ENCODE measurements around the gene NRXN3. TPM values are rescaled to one million over a fixed set of nuclear protein-coding genes. Genes with fewer than 3 reads are reported as not detected.

The NRXN3 gene
- polyA plus RNA-seq, 1 donor (not counting 4 experiments of a cell fraction or from before 2014, with no cell fraction given) = 0.89 TPM

DNA sequence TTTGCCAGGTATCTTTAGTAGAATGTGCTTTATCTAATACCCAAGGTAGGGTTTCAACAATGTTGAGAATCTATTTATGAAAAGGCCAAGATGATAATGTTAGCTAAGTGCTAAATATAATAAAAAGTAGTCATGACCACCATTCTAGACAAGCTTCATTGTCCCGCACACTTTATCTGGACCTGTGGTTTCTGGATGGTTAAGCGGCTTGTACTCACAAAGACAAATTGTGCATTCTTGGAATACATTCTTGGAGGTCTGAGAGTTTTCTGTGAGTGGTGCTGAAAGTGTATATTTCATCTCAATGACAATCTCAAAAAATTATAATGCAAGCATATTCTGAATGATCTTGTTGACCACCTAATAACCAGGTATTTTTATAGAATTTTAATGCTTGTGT lies 1394.2 kb downstream of the NRXN3 start:
- no peaks in the 10 kb centered on the region for H3K27me3 ChIP-seq (ENCODE audit: control insufficient read depth, extremely low read depth, insufficient read depth, low read length)
- no peak overlapping the region for H2AFZ ChIP-seq (ENCODE audit: control insufficient read depth, low read length)
- no peak for TF ChIP-seq EZH2 (IDR thresholded peaks at IDR 0.05; ENCODE audit: low read length)
- TF ChIP-seq, protein P1, sequence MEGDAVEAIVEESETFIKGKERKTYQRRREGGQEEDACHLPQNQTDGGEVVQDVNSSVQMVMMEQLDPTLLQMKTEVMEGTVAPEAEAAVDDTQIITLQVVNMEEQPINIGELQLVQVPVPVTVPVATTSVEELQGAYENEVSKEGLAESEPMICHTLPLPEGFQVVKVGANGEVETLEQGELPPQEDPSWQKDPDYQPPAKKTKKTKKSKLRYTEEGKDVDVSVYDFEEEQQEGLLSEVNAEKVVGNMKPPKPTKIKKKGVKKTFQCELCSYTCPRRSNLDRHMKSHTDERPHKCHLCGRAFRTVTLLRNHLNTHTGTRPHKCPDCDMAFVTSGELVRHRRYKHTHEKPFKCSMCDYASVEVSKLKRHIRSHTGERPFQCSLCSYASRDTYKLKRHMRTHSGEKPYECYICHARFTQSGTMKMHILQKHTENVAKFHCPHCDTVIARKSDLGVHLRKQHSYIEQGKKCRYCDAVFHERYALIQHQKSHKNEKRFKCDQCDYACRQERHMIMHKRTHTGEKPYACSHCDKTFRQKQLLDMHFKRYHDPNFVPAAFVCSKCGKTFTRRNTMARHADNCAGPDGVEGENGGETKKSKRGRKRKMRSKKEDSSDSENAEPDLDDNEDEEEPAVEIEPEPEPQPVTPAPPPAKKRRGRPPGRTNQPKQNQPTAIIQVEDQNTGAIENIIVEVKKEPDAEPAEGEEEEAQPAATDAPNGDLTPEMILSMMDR (optimal IDR thresholded peaks at IDR 0.05 in 1 of 3, IDR thresholded peaks at IDR 0.05 in 1 of 3, conservative IDR thresholded peaks at IDR 0.05 in 1 of 3; ENCODE audit: extremely low read depth in 1 of 3, insufficient read depth in 2 of 3, low read length in 3 of 3) = no peak
- dilution Hi-C loops (cut with MboI; ENCODE audit: extremely low pct_ligation_motif_present, low sequenced_read_pairs) = no loop called here
- H3K9me1 ChIP-seq (ENCODE audit: control insufficient read depth, extremely low read depth, insufficient read depth, low read length) = no peaks in the 10 kb centered on the region
- H3K4me3 ChIP-seq (ENCODE audit: control insufficient read depth in 2 of 3, extremely low read depth in 1 of 3, insufficient read depth in 2 of 3, low read depth in 1 of 3, low read length in 3 of 3) = no peak overlapping the region
- no peaks in the 10 kb centered on the region for H3K79me2 ChIP-seq (ENCODE audit: control insufficient read depth, insufficient read depth, low read length)
- no peak overlapping the region for H3K9ac ChIP-seq (ENCODE audit: control insufficient read depth, extremely low read depth, insufficient read depth, low read length)
- H3K36me3 ChIP-seq (ENCODE audit: control insufficient read depth in 2 of 2, extremely low read depth in 1 of 2, insufficient read depth in 2 of 2, low read length in 2 of 2) = no peaks in the 10 kb centered on the region
- FAIRE-seq (no peak), DNase-seq (ENCODE audit: low read depth, low spot score) (no peak)
- no peak overlapping the region for H3K4me2 ChIP-seq (ENCODE audit: control insufficient read depth, extremely low read depth, insufficient read depth, low read depth, low read length)
- no peaks in the 10 kb centered on the region for H3K9me3 ChIP-seq (ENCODE audit: control insufficient read depth, low read depth, low read length)
- no peak overlapping the region for H3K27ac ChIP-seq (ENCODE audit: control insufficient read depth, insufficient read depth, low read length)
- no peaks in the 10 kb centered on the region for H4K20me1 ChIP-seq (ENCODE audit: control insufficient read depth, extremely low read depth, insufficient read depth, low read length)
- no peaks in the 10 kb centered on the region for H3K4me1 ChIP-seq (ENCODE audit: control insufficient read depth, extremely low read depth, insufficient read depth, low read length)

DNA sequence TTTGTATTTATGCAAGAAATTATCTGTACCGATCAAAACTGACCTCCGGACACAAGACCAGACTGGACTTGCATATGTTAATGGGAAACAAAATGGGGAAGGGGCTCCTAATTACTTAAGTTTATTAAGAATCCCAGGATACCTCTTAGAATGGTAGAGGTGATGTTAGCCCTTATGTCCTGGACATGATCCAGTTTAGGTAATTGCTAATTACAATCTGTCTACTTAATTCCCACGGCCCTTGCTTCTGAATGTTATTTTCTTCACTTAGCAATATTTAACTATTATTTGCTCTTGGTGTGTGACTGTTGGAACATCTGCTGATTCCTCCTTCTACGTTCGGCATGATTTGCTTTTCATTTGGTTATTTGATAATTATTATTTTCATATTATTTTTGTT lies 1397.1 kb downstream of the NRXN3 start:
- H3K4me2 ChIP-seq (ENCODE audit: control insufficient read depth, extremely low read depth, insufficient read depth, low read depth, low read length) = no peak overlapping the region
- no peaks in the 10 kb centered on the region for H3K4me1 ChIP-seq (ENCODE audit: control insufficient read depth, extremely low read depth, insufficient read depth, low read length)
- no peaks in the 10 kb centered on the region for H3K9me3 ChIP-seq (ENCODE audit: control insufficient read depth, low read depth, low read length)
- no peak overlapping the region for H3K27ac ChIP-seq (ENCODE audit: control insufficient read depth, insufficient read depth, low read length)
- dilution Hi-C loops (cut with MboI; ENCODE audit: extremely low pct_ligation_motif_present, low sequenced_read_pairs) = no loop called here
- no peaks in the 10 kb centered on the region for H3K27me3 ChIP-seq (ENCODE audit: control insufficient read depth, extremely low read depth, insufficient read depth, low read length)
- DNase-seq (ENCODE audit: low read depth, low spot score) = no peak
- no peaks in the 10 kb centered on the region for H4K20me1 ChIP-seq (ENCODE audit: control insufficient read depth, extremely low read depth, insufficient read depth, low read length)
- TF ChIP-seq EZH2 (IDR thresholded peaks at IDR 0.05; ENCODE audit: low read length) = no peak
- TF ChIP-seq, protein P1 (optimal IDR thresholded peaks at IDR 0.05 in 1 of 3, IDR thresholded peaks at IDR 0.05 in 1 of 3, conservative IDR thresholded peaks at IDR 0.05 in 1 of 3; ENCODE audit: extremely low read depth in 1 of 3, insufficient read depth in 2 of 3, low read length in 3 of 3) = no peak
- no peaks in the 10 kb centered on the region for H3K9me1 ChIP-seq (ENCODE audit: control insufficient read depth, extremely low read depth, insufficient read depth, low read length)
- H3K79me2 ChIP-seq (ENCODE audit: control insufficient read depth, insufficient read depth, low read length) = no peaks in the 10 kb centered on the region
- no peak overlapping the region for H3K4me3 ChIP-seq (ENCODE audit: control insufficient read depth in 2 of 3, extremely low read depth in 1 of 3, insufficient read depth in 2 of 3, low read depth in 1 of 3, low read length in 3 of 3)
- no peak overlapping the region for H2AFZ ChIP-seq (ENCODE audit: control insufficient read depth, low read length)
- no peaks in the 10 kb centered on the region for H3K36me3 ChIP-seq (ENCODE audit: control insufficient read depth in 2 of 2, extremely low read depth in 1 of 2, insufficient read depth in 2 of 2, low read length in 2 of 2)
- H3K9ac ChIP-seq (ENCODE audit: control insufficient read depth, extremely low read depth, insufficient read depth, low read length) = no peak overlapping the region
- FAIRE-seq = no peak
